Trophoblast cell (in vitro differentiated cells and primary cell): ENCODE results near the gene SLC4A1. TPM values are rescaled to one million over a fixed set of nuclear protein-coding genes. Genes with fewer than 3 reads are reported as not detected.
A peak's percentile ranks its signal among the peaks of the same experiment; 100 is the strongest.

Source experiments
- DNase-seq, 2 donors: peaks; one replicate each; pipeline ENCODE4 v3.0.0-alpha.2; 2016
- H2AFZ ChIP-seq: 2 replicates; pipeline ENCODE4 v1.6.1; 2013; ENCODE audit warnings: low read length, moderate library complexity, mild to moderate bottlenecking; ENCODE audit not compliant: insufficient read depth, poor library complexity
- H2AK5ac ChIP-seq: 2 replicates; pipeline ENCODE4 v1.6.1; 2013; ENCODE audit warnings: mild to moderate bottlenecking, low read length
- H2BK120ac ChIP-seq: 2 replicates; pipeline ENCODE4 v1.6.1; 2013; ENCODE audit warnings: low read length, mild to moderate bottlenecking, moderate library complexity; ENCODE audit not compliant: insufficient read depth, poor library complexity
- H2BK12ac ChIP-seq: 2 replicates; pipeline ENCODE4 v1.6.1; 2013; ENCODE audit warnings: mild to moderate bottlenecking, low read length, moderate library complexity
- H2BK5ac ChIP-seq: 2 replicates; pipeline ENCODE4 v1.6.1; 2013; ENCODE audit warnings: low read length, low read depth, moderate library complexity, mild to moderate bottlenecking; ENCODE audit not compliant: poor library complexity
- H3K14ac ChIP-seq: 2 replicates; pipeline ENCODE4 v1.6.1; 2013; ENCODE audit warnings: mild to moderate bottlenecking, low read length
- H3K18ac ChIP-seq: 2 replicates; pipeline ENCODE4 v1.6.1; 2013; ENCODE audit warnings: mild to moderate bottlenecking, low read length
- H3K23ac ChIP-seq: 2 replicates; pipeline ENCODE4 v1.6.1; 2013; ENCODE audit warnings: low read length
- H3K27ac ChIP-seq: 2 replicates; pipeline ENCODE4 v1.5.1; 2013; ENCODE audit warnings: low read depth, mild to moderate bottlenecking, inconsistent platforms, low read length, moderate library complexity
- H3K27me3 ChIP-seq: 2 replicates; pipeline ENCODE4 v1.6.1; 2013; ENCODE audit warnings: inconsistent platforms, mild to moderate bottlenecking, low read length, moderate library complexity; ENCODE audit not compliant: insufficient read depth
- H3K36me3 ChIP-seq, 2 experiments: 1 replicate in 1 of 2; 2 replicates in 1 of 2; pipeline ENCODE4 v1.6.1; 2013; ENCODE audit warnings: low read length in 2 of 2, mild to moderate bottlenecking in 2 of 2, moderate library complexity in 1 of 2; ENCODE audit not compliant: insufficient read depth in 2 of 2, control insufficient read depth in 1 of 2
- H3K4ac ChIP-seq: 2 replicates; pipeline ENCODE4 v1.6.1; 2013; ENCODE audit warnings: low read depth, mild to moderate bottlenecking, low read length, moderate library complexity
- H3K4me1 ChIP-seq, 2 experiments: 1 replicate in 1 of 2; 2 replicates in 1 of 2; pipeline ENCODE4 v1.6.1; 2013; ENCODE audit warnings: low read length in 2 of 2, mild to moderate bottlenecking in 2 of 2, moderate library complexity in 1 of 2; ENCODE audit not compliant: insufficient read depth in 2 of 2, control insufficient read depth in 1 of 2
- H3K4me2 ChIP-seq: 2 replicates; pipeline ENCODE4 v1.6.1; 2013; ENCODE audit warnings: inconsistent platforms, mild to moderate bottlenecking, low read length, moderate library complexity
- H3K4me3 ChIP-seq: 2 replicates; pipeline ENCODE4 v1.5.1; 2013; ENCODE audit warnings: mild to moderate bottlenecking, low read depth, low read length, inconsistent platforms
- H3K79me1 ChIP-seq: one replicate; pipeline ENCODE4 v1.6.1; 2013; ENCODE audit warnings: low read length
- H3K79me2 ChIP-seq: 2 replicates; pipeline ENCODE4 v1.6.1; 2013; ENCODE audit warnings: low read length, mild to moderate bottlenecking; ENCODE audit not compliant: control insufficient read depth, insufficient read depth, poor library complexity
- H3K9ac ChIP-seq: 2 replicates; pipeline ENCODE4 v1.6.1; 2013; ENCODE audit warnings: mild to moderate bottlenecking, low read length
- H3K9me3 ChIP-seq: 2 replicates; pipeline ENCODE4 v1.6.1; 2013; ENCODE audit warnings: low read depth, mild to moderate bottlenecking, control low read depth, inconsistent platforms, low read length; ENCODE audit not compliant: insufficient read depth
- H4K12ac ChIP-seq: 2 replicates; pipeline ENCODE4 v1.6.1; 2013; ENCODE audit warnings: low read depth, mild to moderate bottlenecking, low read length, moderate library complexity
- H4K8ac ChIP-seq: 2 replicates; pipeline ENCODE4 v1.6.1; 2013; ENCODE audit warnings: low read depth, mild to moderate bottlenecking, low read length, moderate library complexity
- H4K91ac ChIP-seq: one replicate; pipeline ENCODE4 v1.6.1; 2013; ENCODE audit warnings: low read depth, mild to moderate bottlenecking, low read length, moderate library complexity
- WGBS: extraction: QIAGEN DNeasy Blood & Tissue Kit; methylation state at CpG from one replicate; pipeline ENCODE4 v1.1.7; 2013; ENCODE audit warnings: missing lambda C conversion rate; ENCODE audit not compliant: insufficient read length, insufficient coverage; ENCODE audit errors: extremely low coverage; 5-methylcytosine and 5-hydroxymethylcytosine counted together
- polyA plus RNA-seq: library from polyadenylated mRNA; stranded (reverse); fragments of 200-250 nt; gene quantifications from 2 replicates; pipeline ENCODE4 v1.2.3, GENCODE V29; 2013

The SLC4A1 gene
- 0.01 and 0.03 TPM in 2 replicates for polyA plus RNA-seq

- Histone ChIP-seq H2AK5ac (no peak within 1 kb of the TSS), H2BK12ac (no peak within 1 kb of the TSS), H3K4me2 (no peak within 1 kb of the TSS), H3K27ac (no peak within 1 kb of the TSS), H2BK120ac (no peak within 1 kb of the TSS), H3K4me1 (no peaks in the 10 kb centered on the region), H3K27me3 (no peaks in the 10 kb centered on the region), H2BK5ac (no peak within 1 kb of the TSS), H3K36me3 (no peaks in the 10 kb centered on the region), H4K8ac (no peak within 1 kb of the TSS), H3K14ac (no peak within 1 kb of the TSS), H2AFZ (no peak within 1 kb of the TSS), H3K9me3 (peaks cover 4% of the 10 kb centered on the region), H3K4ac (no peak within 1 kb of the TSS), H3K18ac (no peak within 1 kb of the TSS), H3K79me2 (no peaks in the 10 kb centered on the region), H4K12ac (no peak within 1 kb of the TSS), H4K91ac (no peak within 1 kb of the TSS), H3K79me1 (no peaks in the 10 kb centered on the region), H3K4me3 (no peak within 1 kb of the TSS), H3K9ac (no peak within 1 kb of the TSS), H3K23ac (no peak within 1 kb of the TSS)
- no peak for DNase-seq
- no CpG with 5 or more reads among the region's 14 CpGs for WGBS
These were observed at the start of gene SLC4A1 for GRCh38 chr17:44267818-44268490. TSS of gene SLC4A1 (minus strand) at chr17:44268135. CDS start at chr17:44262866, 5,269 bp downstream.

- no CpG with 5 or more reads among the region's 6 CpGs for WGBS
- peaks cover 20% of the 10 kb centered on the region for H3K27me3 ChIP-seq
- H3K4ac ChIP-seq = no peak overlapping the region
- H3K4me1 ChIP-seq = peaks cover 9 to 10% of the 10 kb centered on the region in 2 experiments
- no peak overlapping the region for H2BK12ac ChIP-seq
- H3K79me1 ChIP-seq = no peaks in the 10 kb centered on the region
- no peak overlapping the region for H3K9ac ChIP-seq
- H3K36me3 ChIP-seq = peaks cover 30 to 32% of the 10 kb centered on the region in 2 experiments
- no peak overlapping the region for H3K27ac ChIP-seq
- H4K8ac ChIP-seq = no peak overlapping the region
- no peak overlapping the region for H4K12ac ChIP-seq
- no peak overlapping the region for H3K18ac ChIP-seq
- H3K4me3 ChIP-seq = no peak overlapping the region
- peaks cover 3% of the 10 kb centered on the region for H3K9me3 ChIP-seq
- H2BK5ac ChIP-seq = no peak overlapping the region
- no peak overlapping the region for H3K14ac ChIP-seq
- H2AK5ac ChIP-seq = no peak overlapping the region
- no peaks in the 10 kb centered on the region for H3K79me2 ChIP-seq
- H3K4me2 ChIP-seq = no peak overlapping the region
- DNase-seq = no peak
- no peak overlapping the region for H4K91ac ChIP-seq
- H2AFZ ChIP-seq = no peak overlapping the region
- no peak overlapping the region for H3K23ac ChIP-seq
- H2BK120ac ChIP-seq = no peak overlapping the region
These were observed 49.6 kb upstream of the SLC4A1 start for GRCh38 chr17:44317545-44317944.

- no peak overlapping the region for H3K27ac ChIP-seq
- peak in 1 of 2 donors; percentile 25 for DNase-seq
- H2BK12ac ChIP-seq = no peak overlapping the region
- peaks cover 16 to 18% of the 10 kb centered on the region in 2 experiments for H3K36me3 ChIP-seq
- H2AFZ ChIP-seq = no peak overlapping the region
- H3K4me1 ChIP-seq = peaks cover 9 to 10% of the 10 kb centered on the region in 2 experiments
- no peak overlapping the region for H3K14ac ChIP-seq
- H2BK120ac ChIP-seq = no peak overlapping the region
- H3K9ac ChIP-seq = peak overlapping the region; percentile 5
- peaks cover 6% of the 10 kb centered on the region for H3K9me3 ChIP-seq
- H3K4me3 ChIP-seq = no peak overlapping the region
- no peak overlapping the region for H4K91ac ChIP-seq
- H3K27me3 ChIP-seq = peaks cover 20% of the 10 kb centered on the region
- H4K8ac ChIP-seq = no peak overlapping the region
- no peak overlapping the region for H3K4ac ChIP-seq
- WGBS = no CpG with 5 or more reads among the region's 38 CpGs
- no peak overlapping the region for H4K12ac ChIP-seq
- no peaks in the 10 kb centered on the region for H3K79me2 ChIP-seq
- H3K23ac ChIP-seq = no peak overlapping the region
- peak overlapping the region; percentile 55 for H3K4me2 ChIP-seq
- H3K18ac ChIP-seq = no peak overlapping the region
- no peaks in the 10 kb centered on the region for H3K79me1 ChIP-seq
- no peak overlapping the region for H2BK5ac ChIP-seq
- no peak overlapping the region for H2AK5ac ChIP-seq
These were observed 48.1 kb upstream of the SLC4A1 start for GRCh38 chr17:44315760-44316731.

- Histone ChIP-seq H3K27ac (no peak overlapping the region), H3K4me3 (peak overlapping the region; percentile 56), H3K9me3 (peaks cover 6% of the 10 kb centered on the region), H3K79me2 (no peaks in the 10 kb centered on the region), H3K14ac (no peak overlapping the region), H2BK5ac (no peak overlapping the region), H3K27me3 (peaks cover 20% of the 10 kb centered on the region), H4K8ac (no peak overlapping the region), H2BK120ac (no peak overlapping the region), H4K12ac (no peak overlapping the region), H3K18ac (no peak overlapping the region), H3K79me1 (no peaks in the 10 kb centered on the region), H3K4ac (no peak overlapping the region), H3K23ac (no peak overlapping the region), H2BK12ac (no peak overlapping the region), H3K4me1 (peaks cover 9 to 10% of the 10 kb centered on the region in 2 experiments), H2AK5ac (no peak overlapping the region), H2AFZ (peak overlapping the region; percentile 54), H3K4me2 (peak overlapping the region; percentile 76), H3K9ac (no peak overlapping the region), H4K91ac (no peak overlapping the region), H3K36me3 (peaks cover 8% of the 10 kb centered on the region in 2 experiments)
- DNase-seq = peak; percentile 70 to 72
- WGBS = no CpG with 5 or more reads among the region's 81 CpGs
These were observed 47.1 kb upstream of the SLC4A1 start for GRCh38 chr17:44314869-44315661.
